NCI-H146 treated with DMSO at 0.1 percent for 48 hours (cell line): ENCODE data around the gene COX7C.

ENCODE experiments used
- DNase-seq: peaks from one replicate; lab custom pipeline; 2025; ENCODE audit not compliant: unreplicated experiment; lab: John Stamatoyannopoulos, UW

COX7C gene

GRCh38 chr5:86664173-86664572 is 46.4 kb downstream of the COX7C start:
- DNase-seq: no peak

GRCh38 chr5:86665984-86666760 is 48.4 kb downstream of the COX7C start:
- no peak for DNase-seq

- no peak for DNase-seq
Observed at GRCh38 chr5:86666981-86667380, 49.2 kb downstream of the COX7C start.
